Endothelial cell of umbilical vein (primary cell): Measurements from ENCODE around the gene KCNK1. TPM values are rescaled to one million over a fixed set of nuclear protein-coding genes. Genes with fewer than 3 reads are reported as not detected.

Experiments used
- BruUV-seq: library from RNA; stranded (reverse); fragments of 400-500 nt; replicated peaks from 2 replicates; lab custom pipeline; 2021; lab: Mats Ljungman, UMichigan
- CTCF ChIA-PET: fragments of 300-600, 350-600 bp; sonication (Branson Sonifier 250); formaldehyde crosslinking; loops from one replicate; lab custom pipeline; 2021; ENCODE audit warnings: antibody characterized with exemption, inconsistent platforms; lab: Charles Lee
- POLR2A ChIA-PET: fragments of 300-600, 350-600 bp; sonication (Branson Sonifier 250); formaldehyde crosslinking; loops from one replicate; lab custom pipeline; 2021; ENCODE audit warnings: antibody characterized with exemption, inconsistent platforms; lab: Charles Lee
- DNase-seq: peaks from one replicate; pipeline ENCODE4 v3.0.0-alpha.2; 2011; ENCODE audit warnings: low read depth, low spot score
- FAIRE-seq: peaks from 2 replicates; lab custom pipeline; 2011; peaks lifted over from hg19 to GRCh38; lab: Jason Lieb, UNC
- H2AFZ ChIP-seq: 2 replicates; pipeline ENCODE4 v1.6.0; 2012; ENCODE audit warnings: low read depth, low read length, control low read depth, inconsistent platforms
- H3K27ac ChIP-seq: 2 replicates; pipeline ENCODE4 v1.5.1; 2011; ENCODE audit warnings: low read depth, mild to moderate bottlenecking, control low read depth, low read length, moderate library complexity; ENCODE audit not compliant: insufficient read depth
- H3K27me3 ChIP-seq, 2 experiments: 2 replicates each; pipeline versions ENCODE4 v1.6.0 to v1.6.1; 2011; ENCODE audit warnings: low read length in 2 of 2, mixed read lengths in 1 of 2; ENCODE audit not compliant: control insufficient read depth in 2 of 2, insufficient read depth in 2 of 2
- H3K36me3 ChIP-seq, 2 experiments: 2 replicates in 1 of 2; 3 replicates in 1 of 2; pipeline ENCODE4 v1.5.1; 2011; ENCODE audit warnings: low read length in 2 of 2, mild to moderate bottlenecking in 1 of 2, moderate library complexity in 1 of 2; ENCODE audit not compliant: control insufficient read depth in 2 of 2, insufficient read depth in 2 of 2; ENCODE audit errors: extremely low read depth in 1 of 2
- H3K4me1 ChIP-seq: 3 replicates; pipeline ENCODE4 v1.5.1; 2011; ENCODE audit warnings: mild to moderate bottlenecking, low read length; ENCODE audit not compliant: control insufficient read depth, insufficient read depth; ENCODE audit errors: extremely low read depth
- H3K4me2 ChIP-seq: 2 replicates; pipeline ENCODE4 v1.6.1; 2011; ENCODE audit warnings: low read length, control low read depth, mixed read lengths; ENCODE audit not compliant: insufficient read depth
- H3K4me3 ChIP-seq, 3 experiments: fragments of 200-600 bp in 1 of 3; sonication (generic), shearing (Covaris generic) in 1 of 3; replicated peaks in 1 of 3; 2 replicates each; pipeline ENCODE4 v1.5.1; 2011 to 2016; ENCODE audit warnings: control low read depth in 3 of 3, low read length in 3 of 3, mild to moderate bottlenecking in 2 of 3, inconsistent platforms in 1 of 3, low read depth in 1 of 3, moderate library complexity in 1 of 3; ENCODE audit not compliant: insufficient read depth in 1 of 3
- H3K79me2 ChIP-seq: 2 replicates; pipeline ENCODE4 v1.6.0; 2012; ENCODE audit warnings: low read length, inconsistent platforms; ENCODE audit not compliant: control insufficient read depth, insufficient read depth
- H3K9ac ChIP-seq: replicated peaks from 2 replicates; pipeline ENCODE3; 2011; ENCODE audit warnings: low read length, control low read depth; ENCODE audit not compliant: insufficient read depth; ENCODE audit errors: extremely low read depth
- H3K9me1 ChIP-seq: replicated peaks from 3 replicates; pipeline ENCODE4 v1.6.0; 2011; ENCODE audit warnings: mild to moderate bottlenecking, low read length; ENCODE audit not compliant: control insufficient read depth, insufficient read depth; ENCODE audit errors: extremely low read depth
- H3K9me3 ChIP-seq: replicated peaks from 2 replicates; pipeline ENCODE4 v1.5.1; 2012; ENCODE audit warnings: low read length, inconsistent platforms; ENCODE audit not compliant: control insufficient read depth, insufficient read depth
- H4K20me1 ChIP-seq: replicated peaks from 2 replicates; pipeline ENCODE3; 2011; ENCODE audit warnings: mild to moderate bottlenecking, low read length; ENCODE audit not compliant: control insufficient read depth, insufficient read depth; ENCODE audit errors: extremely low read depth
- JUN ChIP-seq: IDR thresholded peaks from 2 replicates; pipeline ENCODE4 v1.6.1; 2011; ENCODE audit warnings: borderline replicate concordance, low read depth; ENCODE audit not compliant: insufficient read length, insufficient read depth
- POLR2AphosphoS5 ChIP-seq: IDR thresholded peaks from 2 replicates; pipeline ENCODE4 v1.6.1; 2012; ENCODE audit warnings: low read depth, mild to moderate bottlenecking, control low read depth, low read length, moderate library complexity; ENCODE audit not compliant: insufficient read depth
- dilution Hi-C: fragments of 300-500 bp; cut with MboI; formaldehyde crosslinking; loops from one replicate; pipeline ENCODE4 v1.15.0; 2019; ENCODE audit warnings: low sequenced_read_pairs; ENCODE audit not compliant: extremely low pct_ligation_motif_present
- intact Hi-C: fragments of 100-400 bp; cut with micrococcal nuclease; formaldehyde crosslinking; loops from one replicate; pipeline ENCODE4 v1.10.0; 2022
- polyA plus RNA-seq, 4 experiments: library from polyadenylated mRNA; depleted of rRNA in 3 of 4; stranded (reverse) in 3 of 4; unstranded in 1 of 4; fragments of >200 nt; gene quantifications; 2 replicates each; pipeline versions ENCODE4 v1.2.1 to v1.2.3, GENCODE V29; 2011 to 2012; ENCODE audit warnings: missing spikeins in 1 of 4
- total RNA-seq: library from RNA; stranded (reverse); gene quantifications from 2 replicates; pipeline ENCODE4 v1.2.3, GENCODE V29; 2021

The KCNK1 gene
- total and polyA plus RNA-seq, 2 donors (not counting 3 experiments of a cell fraction or from before 2014, with no cell fraction given) = 0.83 to 2.8 TPM

GRCh38 chr1:233718057-233718456, 104.2 kb downstream of the KCNK1 start:
- BruUV-seq = no TSS peak
- dilution Hi-C loops = no loop called here
- no peak overlapping the region for H2AFZ ChIP-seq

GRCh38 chr1:233719655-233720341, 105.9 kb downstream of the KCNK1 start:
- H3K9me1 ChIP-seq = no peaks in the 10 kb centered on the region
- intact Hi-C loops = no loop called here
- no peaks in the 10 kb centered on the region for H3K27me3 ChIP-seq
- TF ChIP-seq POLR2AphosphoS5 = no peak
- no peaks in the 10 kb centered on the region for H3K79me2 ChIP-seq
- H4K20me1 ChIP-seq = no peaks in the 10 kb centered on the region
- no peaks in the 10 kb centered on the region for H3K4me1 ChIP-seq
- POLR2A ChIA-PET = no interaction called here
- H2AFZ ChIP-seq = no peak overlapping the region
- FAIRE-seq = no peak
- CTCF ChIA-PET = no interaction called here
- BruUV-seq = no TSS peak
- H3K27ac ChIP-seq = no peak overlapping the region
- no peak overlapping the region for H3K4me3 ChIP-seq
- no peaks in the 10 kb centered on the region for H3K9me3 ChIP-seq
- H3K9ac ChIP-seq = no peak overlapping the region
- no peaks in the 10 kb centered on the region for H3K36me3 ChIP-seq
- no peak overlapping the region for H3K4me2 ChIP-seq
- dilution Hi-C loops = no loop called here
- no peak for DNase-seq

More at GRCh38 chr1:233718057-233718456, 104.2 kb downstream of the KCNK1 start:
- no peak overlapping the region for H3K4me2 ChIP-seq
- FAIRE-seq (no peak), DNase-seq (no peak)
- POLR2A ChIA-PET = no interaction called here
- no peaks in the 10 kb centered on the region for H3K27me3 ChIP-seq
- H3K36me3 ChIP-seq = no peaks in the 10 kb centered on the region
- H3K9me3 ChIP-seq = no peaks in the 10 kb centered on the region
- no peak for TF ChIP-seq JUN
- H3K79me2 ChIP-seq = no peaks in the 10 kb centered on the region
- CTCF ChIA-PET = no interaction called here
- H3K27ac ChIP-seq = no peak overlapping the region
- intact Hi-C loops = no loop called here
- no peaks in the 10 kb centered on the region for H4K20me1 ChIP-seq
- no peaks in the 10 kb centered on the region for H3K4me1 ChIP-seq
- H3K9ac ChIP-seq = no peak overlapping the region
- H3K9me1 ChIP-seq = no peaks in the 10 kb centered on the region
- H3K4me3 ChIP-seq = no peak overlapping the region
